Measurements from ENCODE around the gene TKTL2.

GRCh38 chr4:163484906-163485305, 11.4 kb upstream of the TKTL2 start:
- TF ChIP-seq CTCF (IDR thresholded peaks at IDR 0.05; ENCODE audit: insufficient read depth, low read length): peak; percentile 23
- TF ChIP-seq, protein P1, sequence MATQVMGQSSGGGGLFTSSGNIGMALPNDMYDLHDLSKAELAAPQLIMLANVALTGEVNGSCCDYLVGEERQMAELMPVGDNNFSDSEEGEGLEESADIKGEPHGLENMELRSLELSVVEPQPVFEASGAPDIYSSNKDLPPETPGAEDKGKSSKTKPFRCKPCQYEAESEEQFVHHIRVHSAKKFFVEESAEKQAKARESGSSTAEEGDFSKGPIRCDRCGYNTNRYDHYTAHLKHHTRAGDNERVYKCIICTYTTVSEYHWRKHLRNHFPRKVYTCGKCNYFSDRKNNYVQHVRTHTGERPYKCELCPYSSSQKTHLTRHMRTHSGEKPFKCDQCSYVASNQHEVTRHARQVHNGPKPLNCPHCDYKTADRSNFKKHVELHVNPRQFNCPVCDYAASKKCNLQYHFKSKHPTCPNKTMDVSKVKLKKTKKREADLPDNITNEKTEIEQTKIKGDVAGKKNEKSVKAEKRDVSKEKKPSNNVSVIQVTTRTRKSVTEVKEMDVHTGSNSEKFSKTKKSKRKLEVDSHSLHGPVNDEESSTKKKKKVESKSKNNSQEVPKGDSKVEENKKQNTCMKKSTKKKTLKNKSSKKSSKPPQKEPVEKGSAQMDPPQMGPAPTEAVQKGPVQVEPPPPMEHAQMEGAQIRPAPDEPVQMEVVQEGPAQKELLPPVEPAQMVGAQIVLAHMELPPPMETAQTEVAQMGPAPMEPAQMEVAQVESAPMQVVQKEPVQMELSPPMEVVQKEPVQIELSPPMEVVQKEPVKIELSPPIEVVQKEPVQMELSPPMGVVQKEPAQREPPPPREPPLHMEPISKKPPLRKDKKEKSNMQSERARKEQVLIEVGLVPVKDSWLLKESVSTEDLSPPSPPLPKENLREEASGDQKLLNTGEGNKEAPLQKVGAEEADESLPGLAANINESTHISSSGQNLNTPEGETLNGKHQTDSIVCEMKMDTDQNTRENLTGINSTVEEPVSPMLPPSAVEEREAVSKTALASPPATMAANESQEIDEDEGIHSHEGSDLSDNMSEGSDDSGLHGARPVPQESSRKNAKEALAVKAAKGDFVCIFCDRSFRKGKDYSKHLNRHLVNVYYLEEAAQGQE (IDR thresholded peaks at IDR 0.05; ENCODE audit: insufficient replicate concordance, low read depth): no peak
